GM13977 (cell line): ENCODE data around the gene THSD4.

ENCODE experiments used
- DNase-seq: peaks from one replicate; pipeline ENCODE4 v3.0.0; 2012; ENCODE audit warnings: low spot score
- in situ Hi-C: fragments of 300-500 bp; cut with MboI; formaldehyde crosslinking; loops from one replicate; pipeline ENCODE4 v1.12.0; 2022; ENCODE audit warnings: low sequenced_read_pairs, low pct_unique_long_range_greater_than_20kb, mixed read lengths, inconsistent platforms; ENCODE audit not compliant: unreplicated experiment
- TF ChIP-seq, protein P1 (sequence below): IDR thresholded peaks from 2 replicates; pipeline ENCODE4 v1.5.1; 2012; ENCODE audit warnings: mild to moderate bottlenecking, control low read depth; ENCODE audit not compliant: insufficient read depth; ENCODE audit errors: extremely low read depth, missing control alignments

Gene THSD4

GRCh38 chr15:71116366-71116765 lies 1.1 kb downstream of the THSD4 start:
- in situ Hi-C loops = no loop called here
- TF ChIP-seq, protein P1, sequence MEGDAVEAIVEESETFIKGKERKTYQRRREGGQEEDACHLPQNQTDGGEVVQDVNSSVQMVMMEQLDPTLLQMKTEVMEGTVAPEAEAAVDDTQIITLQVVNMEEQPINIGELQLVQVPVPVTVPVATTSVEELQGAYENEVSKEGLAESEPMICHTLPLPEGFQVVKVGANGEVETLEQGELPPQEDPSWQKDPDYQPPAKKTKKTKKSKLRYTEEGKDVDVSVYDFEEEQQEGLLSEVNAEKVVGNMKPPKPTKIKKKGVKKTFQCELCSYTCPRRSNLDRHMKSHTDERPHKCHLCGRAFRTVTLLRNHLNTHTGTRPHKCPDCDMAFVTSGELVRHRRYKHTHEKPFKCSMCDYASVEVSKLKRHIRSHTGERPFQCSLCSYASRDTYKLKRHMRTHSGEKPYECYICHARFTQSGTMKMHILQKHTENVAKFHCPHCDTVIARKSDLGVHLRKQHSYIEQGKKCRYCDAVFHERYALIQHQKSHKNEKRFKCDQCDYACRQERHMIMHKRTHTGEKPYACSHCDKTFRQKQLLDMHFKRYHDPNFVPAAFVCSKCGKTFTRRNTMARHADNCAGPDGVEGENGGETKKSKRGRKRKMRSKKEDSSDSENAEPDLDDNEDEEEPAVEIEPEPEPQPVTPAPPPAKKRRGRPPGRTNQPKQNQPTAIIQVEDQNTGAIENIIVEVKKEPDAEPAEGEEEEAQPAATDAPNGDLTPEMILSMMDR = no peak
- no peak for DNase-seq

- in situ Hi-C loops = no loop called here
- DNase-seq = no peak
- TF ChIP-seq, protein P1 = no peak
Measured at GRCh38 chr15:71116942-71117341, 1.7 kb downstream of the THSD4 start.

DNA sequence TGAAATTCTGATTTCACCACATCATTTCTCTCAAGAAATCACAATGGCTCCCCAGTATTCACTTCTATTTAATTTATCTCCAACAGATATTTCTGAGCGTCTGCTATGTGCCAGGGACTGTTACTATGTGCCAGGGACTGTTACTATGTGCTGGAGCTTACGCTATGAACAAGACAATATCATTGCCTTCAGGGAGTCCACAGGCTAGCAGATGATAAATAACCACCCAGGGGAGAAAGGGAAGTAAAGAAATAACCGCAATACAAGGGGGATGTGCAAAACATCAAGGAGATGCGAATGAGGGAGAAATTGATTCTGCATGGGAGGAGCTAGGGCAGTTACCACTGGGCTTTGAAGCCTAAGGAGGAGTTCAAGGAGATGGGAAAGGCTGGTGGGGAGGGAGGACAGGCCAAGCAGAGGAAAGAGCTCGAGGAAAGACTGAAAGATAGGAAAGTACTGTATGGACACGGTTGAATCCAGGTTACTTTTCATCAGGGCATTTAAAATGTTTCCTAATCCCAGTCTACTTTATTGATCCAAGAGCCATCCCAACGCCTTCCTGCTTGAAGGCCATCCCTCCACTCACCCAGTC lies 2.5 kb downstream of the THSD4 start:
- in situ Hi-C loops = no loop called here
- TF ChIP-seq, protein P1 = no peak
- no peak for DNase-seq

DNA sequence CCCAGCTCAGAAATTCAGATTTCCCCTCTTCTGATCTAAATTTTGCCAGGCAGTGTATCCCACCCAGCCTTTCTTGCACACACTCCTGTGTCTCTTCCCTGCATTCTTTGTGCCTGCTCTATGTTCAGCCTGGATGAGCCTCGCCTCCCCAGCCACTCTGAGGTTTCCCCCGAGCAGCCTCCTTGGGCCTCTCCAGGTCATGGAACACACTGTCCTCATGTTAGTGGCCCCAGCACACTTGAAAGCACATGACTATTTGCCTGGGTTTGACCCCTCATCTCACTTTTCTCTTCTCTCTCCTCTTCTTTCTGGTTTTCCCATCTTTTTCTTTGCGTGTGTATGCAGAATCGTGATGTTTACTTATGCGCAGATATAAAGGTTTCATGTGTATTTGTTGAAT lies 3.1 kb downstream of the THSD4 start:
- in situ Hi-C loops = no loop called here
- TF ChIP-seq, protein P1 = no peak
- no peak for DNase-seq

DNA sequence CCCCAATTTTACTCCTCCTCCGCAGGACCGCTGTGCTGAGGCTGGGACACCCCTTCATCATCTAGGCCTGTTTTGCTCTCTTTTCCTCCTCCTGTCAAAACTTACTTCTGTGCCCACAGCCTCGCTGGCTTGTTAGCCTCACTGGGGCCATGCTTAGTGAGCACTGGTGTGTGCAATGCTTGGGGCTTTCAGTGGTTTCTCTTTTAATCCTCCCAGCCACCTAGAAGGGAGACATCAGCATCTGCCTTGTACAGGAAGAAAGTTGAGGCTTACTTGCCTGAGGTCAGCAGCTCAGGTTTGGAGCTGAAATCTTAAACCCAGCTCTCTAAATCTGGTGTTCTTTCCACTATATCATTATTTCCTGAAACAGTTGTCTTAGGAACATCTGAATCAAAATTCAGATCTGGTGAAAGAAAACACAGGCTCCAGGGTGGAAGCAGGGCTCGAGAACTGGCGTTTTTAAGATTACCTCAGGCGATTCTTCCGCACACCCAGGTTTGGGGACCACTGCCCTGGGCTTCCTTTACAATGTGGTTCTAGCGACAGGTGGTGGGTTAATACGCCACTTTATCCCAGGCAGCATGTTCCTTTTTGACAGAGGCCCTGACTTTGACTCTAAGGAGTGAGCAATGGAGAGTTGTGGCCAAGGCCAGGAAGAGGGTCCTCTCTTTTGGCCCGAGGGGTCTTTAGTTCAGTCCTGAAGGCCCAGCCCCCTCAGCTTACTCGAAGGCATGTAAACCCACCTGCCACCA lies 3.8 kb downstream of the THSD4 start:
- DNase-seq = peak; percentile 51
- TF ChIP-seq, protein P1 = no peak
- in situ Hi-C loops = no loop called here

- DNase-seq = no peak
- in situ Hi-C loops = no loop called here
- TF ChIP-seq, protein P1 = no peak
Measured at GRCh38 chr15:71120428-71120944, 5.2 kb downstream of the THSD4 start.
